GM18867 (cell line): ENCODE data around the gene YWHAE.
"Not testable (repeated sequence)": the region's sequence is repeated elsewhere in the genome, so short reads cannot be mapped to it uniquely, and the experiment has no call there.

Source experiments
- ATAC-seq: cut with Tn5 transposase; IDR thresholded peaks from one replicate; pipeline ENCODE4 v1.9.1; 2021; ENCODE audit warnings: mild to moderate bottlenecking, moderate library complexity; ENCODE audit not compliant: unreplicated experiment

Gene YWHAE

DNA sequence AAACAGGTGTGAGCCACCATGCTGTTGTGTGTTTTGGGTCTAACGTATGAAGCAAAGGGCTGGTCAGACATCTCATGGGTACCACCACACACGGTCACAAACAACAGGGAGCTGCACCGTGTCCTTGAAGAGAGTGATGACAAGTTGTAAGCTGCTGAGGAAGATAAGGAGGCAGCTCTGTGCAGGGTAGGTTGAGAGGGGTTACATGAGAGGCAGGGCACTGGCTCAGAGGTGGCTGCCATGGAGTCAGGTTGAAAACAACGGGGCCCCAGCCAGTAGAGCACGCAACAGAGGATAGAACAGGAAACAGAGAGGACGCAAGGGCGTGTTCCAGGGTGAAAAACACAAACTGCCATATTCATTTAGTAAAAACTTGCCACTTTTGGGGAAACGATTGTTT lies 68.3 kb downstream of the YWHAE start:
- ATAC-seq: no peak

DNA sequence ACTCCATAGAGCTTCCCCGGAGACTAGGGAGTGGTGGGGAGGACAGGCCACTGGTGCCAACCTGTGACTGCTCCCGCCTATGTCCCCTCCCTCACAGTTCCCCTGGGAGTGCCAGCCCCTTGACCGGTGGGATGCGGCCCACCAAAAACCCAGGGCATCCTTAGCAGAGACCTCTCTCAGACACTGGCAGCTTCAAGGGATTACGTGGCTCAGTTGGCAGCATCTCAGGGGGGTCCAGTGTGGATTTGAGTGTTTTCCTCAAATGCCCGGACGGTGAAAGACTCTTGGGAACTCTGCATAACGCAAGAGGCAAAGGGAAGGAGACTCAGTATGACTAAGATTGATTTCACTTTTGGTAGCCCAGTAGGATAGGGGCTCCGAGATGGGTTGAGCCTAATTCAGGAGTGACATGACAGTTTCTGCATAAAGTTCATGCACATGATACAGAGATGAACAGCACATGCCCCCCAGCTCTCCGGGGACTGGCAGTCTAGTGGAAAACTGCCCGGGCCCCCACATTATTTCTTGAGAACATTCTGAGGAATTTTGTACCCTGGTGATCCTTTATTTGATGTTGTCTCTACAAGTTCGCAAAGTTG lies 70.2 kb downstream of the YWHAE start:
- ATAC-seq: no peak

DNA sequence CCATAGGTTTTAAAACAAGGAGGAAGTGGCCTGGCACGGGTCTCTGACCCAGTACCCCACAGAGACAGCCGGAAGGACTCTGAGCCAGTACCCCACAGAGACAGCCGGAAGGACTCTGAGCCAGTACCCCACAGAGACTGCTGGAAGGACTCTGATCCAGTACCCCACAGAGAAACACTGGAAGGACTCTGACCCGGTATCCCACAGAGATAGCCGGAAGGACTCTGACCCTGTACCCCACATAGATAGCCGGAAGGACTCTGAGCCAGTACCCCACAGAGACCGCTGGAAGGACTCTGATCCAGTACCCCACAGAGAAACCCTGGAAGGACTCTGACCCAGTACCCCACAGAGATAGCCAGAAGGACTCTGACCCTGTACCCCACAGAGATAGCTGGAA lies 71.6 kb downstream of the YWHAE start:
- ATAC-seq: no peak

DNA sequence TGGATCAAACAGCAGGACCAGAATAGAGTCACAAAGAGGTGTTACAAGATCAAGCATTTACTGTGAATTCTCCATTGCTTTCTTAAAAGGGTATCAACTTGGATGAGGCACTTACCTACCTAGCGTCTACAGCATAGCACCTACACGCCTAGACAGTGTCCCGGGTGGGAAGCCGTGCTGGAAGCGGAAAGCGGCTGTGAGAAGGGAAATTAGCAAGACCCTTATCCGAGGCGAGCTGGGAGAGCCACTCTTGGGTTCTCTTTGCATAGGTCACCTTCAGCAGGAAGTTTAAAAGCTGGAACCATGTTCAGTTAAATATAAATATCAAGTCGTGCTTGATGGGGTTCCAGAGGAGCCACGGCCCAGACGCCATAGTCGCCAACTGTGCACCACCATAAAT lies 74.3 kb downstream of the YWHAE start:
- no peak for ATAC-seq

DNA sequence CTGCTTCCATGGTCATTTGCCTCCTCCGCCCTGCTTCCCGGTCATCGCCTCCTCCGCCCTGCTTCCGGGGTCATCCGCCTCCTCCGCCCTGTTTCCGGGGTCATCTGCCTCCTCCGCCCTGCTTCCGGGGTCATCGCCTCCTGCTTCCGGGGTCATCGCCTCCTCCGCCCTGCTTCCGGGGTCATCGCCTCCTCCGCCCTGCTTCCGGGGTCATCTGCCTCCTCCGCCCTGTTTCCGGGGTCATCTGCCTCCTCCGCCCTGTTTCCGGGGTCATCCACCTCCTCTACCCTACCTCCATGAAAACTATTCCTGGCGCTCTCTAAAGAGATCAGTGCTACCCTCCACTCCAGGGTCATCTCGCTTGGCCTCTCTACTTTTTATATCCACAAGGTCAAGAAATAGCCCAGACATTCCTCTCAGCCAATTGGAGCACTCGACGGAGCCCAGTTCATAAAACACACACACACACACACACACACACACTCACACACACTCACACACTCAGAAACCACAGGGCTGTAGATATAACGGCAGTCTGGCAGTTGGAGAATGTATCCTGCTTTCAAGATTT lies 75.7 kb downstream of the YWHAE start:
- no peak for ATAC-seq

DNA sequence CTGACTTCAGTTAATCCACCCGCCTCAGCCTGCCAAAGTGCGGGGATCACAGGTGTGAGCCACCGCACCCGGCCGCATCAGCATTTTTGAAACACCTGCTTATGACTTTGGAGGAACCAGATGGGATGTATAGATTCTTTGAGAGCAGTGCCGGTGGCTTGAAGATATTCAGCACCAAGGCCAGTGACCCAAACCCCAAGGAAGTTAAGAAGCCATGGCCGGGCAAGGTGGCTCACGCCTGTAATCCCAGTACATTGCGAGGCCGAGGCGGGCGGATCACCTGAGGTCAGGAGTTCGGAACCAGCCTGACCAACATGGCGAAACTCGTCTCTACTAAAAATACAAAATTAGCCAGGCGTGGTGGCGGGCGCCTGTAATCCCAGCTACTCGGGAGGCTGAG lies 76.7 kb downstream of the YWHAE start:
- ATAC-seq: no peak

DNA sequence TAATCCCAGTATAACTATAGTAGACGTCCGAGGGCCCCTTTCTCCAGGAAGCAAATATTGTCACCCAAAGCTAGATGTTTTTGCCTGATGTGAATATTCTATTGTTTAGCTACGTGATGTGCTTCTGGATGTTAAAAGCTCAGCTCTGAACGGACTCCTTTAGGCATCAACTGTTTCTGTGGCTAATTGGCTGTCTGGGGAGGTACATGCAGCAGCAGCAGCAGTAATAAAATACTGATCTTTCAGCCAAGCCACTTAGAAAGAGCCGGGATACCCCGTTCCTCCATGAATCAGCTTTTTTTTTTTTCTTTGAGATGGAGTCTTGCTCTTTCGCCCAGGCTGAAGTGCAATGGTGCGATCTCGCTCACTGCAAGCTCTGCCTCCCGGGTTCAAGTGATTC lies 77.5 kb downstream of the YWHAE start:
- no peak for ATAC-seq

DNA sequence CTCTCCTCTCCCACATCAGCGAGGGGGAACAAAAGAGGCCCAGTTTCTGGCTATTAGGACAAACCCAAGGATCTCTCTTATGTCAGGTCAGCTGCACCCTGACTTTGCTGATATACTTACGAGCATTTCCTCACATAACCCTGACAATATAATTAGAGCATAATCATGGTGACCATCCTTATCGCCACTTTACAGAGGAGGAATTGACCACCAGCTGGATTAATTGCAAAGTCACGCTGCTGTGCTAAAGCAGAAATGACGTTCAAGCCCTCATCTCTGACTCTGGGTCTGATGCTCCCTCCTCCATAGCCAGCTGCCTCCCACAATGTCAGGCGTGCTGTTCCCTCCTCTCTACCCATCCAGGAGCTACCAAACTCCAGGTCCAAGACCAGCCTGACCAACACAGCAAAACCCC lies 78.0 kb downstream of the YWHAE start:
- ATAC-seq: no peak

DNA sequence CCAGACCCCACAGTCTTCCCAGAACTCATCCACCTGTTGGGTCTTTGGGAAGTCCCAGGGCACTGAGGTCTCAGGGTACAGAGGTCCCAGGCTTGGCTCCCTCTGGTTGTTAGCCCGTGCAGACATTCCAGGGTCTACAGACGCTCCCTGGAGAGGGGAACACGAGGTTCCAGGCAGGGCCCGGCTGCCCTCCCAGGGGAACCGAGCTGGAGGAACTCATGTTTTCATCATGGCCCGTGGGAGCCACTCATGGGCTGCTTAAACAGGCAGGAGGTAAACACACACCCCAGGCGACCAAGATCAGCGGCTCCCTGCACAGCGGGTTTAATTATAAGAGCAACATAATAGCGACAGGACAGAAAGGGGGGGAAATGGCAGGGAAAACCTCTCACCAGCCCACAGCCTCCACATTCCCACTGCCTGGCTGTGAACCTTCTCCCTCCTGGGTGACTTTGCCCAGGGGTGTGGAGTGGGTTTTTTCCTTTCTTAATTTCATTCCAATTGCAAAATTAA lies 84.1 kb downstream of the YWHAE start:
- no peak for ATAC-seq

DNA sequence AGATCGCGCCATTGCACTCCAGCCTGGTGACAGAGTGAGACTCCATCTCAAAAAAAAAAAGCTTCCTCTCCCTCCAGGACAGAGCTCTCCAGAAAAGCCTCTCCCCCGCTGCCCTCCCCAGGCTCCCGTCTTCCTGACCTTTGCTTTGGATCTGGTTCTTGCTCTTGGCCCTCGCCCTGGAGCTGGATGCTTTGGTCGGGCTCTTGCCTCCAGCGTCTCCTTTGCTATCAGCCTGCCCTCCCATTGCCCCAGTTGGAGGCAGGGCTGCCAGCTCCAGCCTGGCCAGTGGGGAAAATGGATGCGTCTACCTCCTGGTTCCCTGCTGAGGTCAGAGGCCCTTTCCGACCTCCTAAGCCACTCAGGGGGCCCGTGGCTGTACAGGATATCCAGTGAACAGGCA lies 84.6 kb downstream of the YWHAE start:
- ATAC-seq: no peak

DNA sequence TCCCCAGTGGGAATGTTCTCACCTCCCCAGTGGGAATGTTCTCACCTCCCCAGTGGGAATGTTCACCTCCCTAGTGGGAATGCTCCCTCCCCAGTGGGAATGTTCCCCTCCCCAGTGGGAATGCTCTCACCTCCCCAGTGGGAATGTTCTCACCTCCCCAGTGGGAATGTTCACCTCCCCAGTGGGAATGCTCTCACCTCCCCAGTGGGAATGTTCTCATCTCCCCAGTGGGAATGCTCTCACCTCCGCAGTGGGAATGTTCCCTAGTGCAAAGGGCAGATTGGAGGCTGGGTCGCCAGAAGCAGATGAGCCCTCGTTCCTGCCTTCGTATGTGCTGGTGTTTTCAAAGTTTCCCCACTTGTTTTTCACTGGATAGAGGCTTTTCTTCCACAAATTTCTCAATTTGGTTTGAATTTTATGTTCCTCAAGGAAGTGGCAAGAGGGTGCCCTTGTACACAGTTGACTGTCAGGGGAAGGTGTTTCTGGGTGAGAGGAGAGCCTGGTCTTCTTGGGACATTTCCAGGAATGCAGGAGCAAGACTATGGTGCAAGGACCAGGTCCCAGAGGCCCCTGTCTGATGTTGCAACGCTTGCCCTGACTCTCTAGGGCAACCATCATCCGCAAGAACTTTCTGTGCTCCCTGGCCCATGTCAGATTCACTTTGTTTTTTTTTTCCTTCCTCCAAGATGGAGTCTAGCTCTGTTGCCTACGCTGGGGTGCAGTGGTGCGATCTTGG lies 86.6 kb downstream of the YWHAE start:
- no peak for ATAC-seq

DNA sequence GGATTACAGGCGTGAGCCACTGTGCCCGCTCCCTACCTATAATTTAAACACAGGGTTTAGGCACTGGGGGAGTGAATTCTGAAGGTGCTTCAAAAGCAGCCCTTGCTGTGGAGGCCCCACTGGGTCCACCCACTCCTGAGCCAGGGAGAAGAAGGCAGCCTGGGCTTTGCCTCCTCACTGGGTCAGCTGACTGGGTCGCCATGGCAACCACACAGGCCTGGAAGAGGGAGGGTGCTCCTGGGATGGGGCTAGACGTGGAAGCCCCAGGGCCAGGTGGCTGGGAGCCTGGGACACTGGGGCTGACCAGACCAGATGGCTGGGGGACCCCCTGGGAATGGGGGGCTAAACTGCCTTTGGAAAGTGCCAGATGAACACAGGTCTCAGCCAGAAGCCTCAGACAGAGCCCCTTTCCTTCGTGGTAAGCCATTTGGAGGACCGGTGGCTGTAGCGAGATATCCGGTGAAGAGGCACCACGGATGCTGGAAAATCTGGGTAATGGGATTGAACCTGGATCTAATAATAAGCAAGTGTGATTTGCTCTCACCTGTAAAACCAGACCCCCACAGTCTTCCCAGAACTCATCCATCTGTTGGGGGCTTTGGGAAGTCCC lies 87.7 kb downstream of the YWHAE start:
- no peak for ATAC-seq

DNA sequence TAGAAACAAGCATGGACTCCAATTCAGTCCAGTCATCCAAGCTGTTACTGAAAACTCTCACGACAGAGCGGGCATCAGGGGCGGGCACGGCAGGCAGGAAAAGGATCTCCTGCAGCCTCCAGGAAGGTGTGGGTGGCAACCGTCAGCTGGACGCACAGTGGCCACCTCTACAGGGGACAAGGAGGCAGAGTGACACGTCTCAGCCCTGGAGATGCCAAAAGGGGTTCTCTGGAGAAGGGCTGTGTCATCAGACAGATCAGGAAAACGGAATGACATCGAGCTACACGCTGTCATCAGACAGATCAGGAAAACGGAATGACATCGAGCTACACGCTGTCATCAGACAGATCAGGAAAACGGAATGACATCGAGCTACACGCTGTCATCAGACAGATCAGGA lies 92.2 kb downstream of the YWHAE start:
- ATAC-seq: not testable (repeated sequence)

DNA sequence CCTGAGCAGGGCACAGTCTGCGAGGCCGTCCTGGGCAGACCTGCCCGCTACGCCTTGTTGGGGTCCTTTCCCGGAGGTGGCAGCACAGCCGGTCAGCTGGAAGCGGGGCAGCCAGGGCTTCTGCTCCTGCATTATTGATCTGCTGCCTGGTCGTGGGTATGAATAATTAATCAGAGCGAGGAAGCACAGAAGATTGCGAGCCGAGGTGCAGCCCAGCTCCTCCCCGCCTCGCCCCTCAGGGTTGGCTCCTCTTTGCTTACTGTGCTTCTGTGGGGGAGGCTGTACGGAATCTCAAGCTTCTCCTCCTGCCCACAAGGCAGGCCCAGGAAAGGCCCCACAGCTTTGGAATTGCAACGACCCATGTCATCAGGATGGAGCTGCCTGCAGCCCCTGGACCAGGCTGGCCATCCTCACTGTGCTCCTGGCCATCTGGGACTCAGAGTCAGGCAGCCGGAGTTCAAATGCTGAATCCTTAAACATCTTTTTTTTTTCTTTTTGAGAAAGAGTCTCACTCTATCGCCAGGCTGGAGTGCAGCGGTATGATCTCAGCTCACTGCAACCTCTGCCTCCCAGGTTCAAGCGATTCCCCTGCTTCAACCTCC lies 95.0 kb downstream of the YWHAE start:
- no peak for ATAC-seq

DNA sequence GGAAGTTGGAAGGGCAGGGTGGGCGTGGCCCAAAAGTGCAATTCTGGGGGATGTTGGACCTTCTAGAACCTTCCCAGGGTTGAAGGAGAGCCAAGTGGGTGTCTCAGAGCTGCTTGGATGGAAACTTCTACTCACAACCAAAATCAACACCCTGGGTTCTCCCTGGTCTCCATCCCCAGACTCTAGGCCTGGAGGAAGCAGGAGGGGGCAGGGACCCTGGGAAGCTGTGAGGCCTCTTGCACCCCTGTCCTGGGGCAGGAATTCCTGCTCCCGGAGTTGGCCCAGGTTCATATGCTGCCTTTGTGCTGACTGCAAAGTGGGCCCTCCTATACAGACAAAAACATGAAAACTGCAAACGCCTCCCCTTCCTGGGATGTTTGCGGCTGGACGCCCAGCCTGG lies 95.5 kb downstream of the YWHAE start:
- ATAC-seq: no peak

DNA sequence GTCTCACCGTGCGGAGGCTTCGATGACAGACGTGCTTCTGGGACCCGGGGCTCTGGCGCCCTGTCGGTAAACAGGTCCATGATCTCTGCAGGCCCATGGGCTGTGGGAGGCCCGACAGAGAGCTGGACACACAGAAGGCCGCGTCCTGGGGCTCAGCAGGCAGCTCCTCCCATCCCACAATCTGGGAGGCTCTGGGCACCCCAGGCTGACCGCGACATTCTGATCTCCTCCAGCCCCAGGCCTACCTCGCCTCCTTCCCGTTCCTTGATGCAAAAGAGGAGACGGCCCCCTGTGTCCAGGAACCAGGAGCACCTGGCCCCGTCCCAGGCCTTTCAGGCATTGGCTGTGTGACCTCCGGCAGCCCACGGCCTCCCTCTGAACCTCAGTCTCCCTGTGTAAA lies 97.3 kb downstream of the YWHAE start:
- no peak for ATAC-seq

DNA sequence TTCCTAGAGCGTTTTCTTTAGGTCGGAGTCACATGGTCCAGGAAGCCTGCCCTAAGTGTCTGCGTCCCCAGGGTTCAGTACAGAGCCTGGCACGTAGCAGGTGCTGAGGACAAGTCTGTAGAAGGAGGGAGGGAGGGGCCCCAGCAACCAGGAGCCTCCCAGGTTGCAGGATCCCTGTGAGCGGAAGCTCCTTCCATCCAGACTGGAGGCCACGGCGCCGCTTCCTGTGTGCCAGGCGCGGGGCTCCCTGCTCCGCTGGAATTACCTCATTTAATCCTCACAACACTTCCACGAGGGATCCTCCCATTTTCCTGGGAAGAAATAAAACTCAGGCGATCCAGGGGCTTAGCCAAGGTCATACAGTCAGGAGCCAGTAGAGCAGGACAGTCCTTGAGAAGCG lies 98.5 kb downstream of the YWHAE start:
- no peak for ATAC-seq

DNA sequence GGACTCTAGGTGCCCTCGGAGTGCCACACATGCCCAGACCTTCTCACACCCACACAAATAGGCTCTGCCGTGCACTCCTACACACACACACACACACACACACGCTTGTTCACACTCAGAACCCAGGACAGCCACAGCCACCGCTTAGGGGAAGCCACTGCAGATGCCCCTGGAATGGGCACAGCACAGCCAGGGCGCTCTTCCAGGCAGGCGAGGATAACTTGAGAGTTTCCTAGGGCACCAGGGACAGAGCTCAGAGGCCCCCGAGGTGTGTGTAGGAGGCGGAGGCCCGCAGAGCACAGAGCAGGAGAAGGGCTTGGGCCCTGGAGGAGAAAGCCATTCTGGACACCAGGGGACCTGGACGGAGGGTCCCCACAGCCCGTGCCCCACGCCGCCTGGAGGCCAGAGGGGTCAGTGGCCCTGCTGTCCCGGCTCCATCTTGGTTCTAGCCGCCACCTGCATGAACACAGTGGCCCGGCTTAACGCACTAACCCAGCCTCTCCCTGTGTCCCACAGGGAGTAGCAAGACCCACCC lies 99.6 kb downstream of the YWHAE start:
- ATAC-seq: no peak

DNA sequence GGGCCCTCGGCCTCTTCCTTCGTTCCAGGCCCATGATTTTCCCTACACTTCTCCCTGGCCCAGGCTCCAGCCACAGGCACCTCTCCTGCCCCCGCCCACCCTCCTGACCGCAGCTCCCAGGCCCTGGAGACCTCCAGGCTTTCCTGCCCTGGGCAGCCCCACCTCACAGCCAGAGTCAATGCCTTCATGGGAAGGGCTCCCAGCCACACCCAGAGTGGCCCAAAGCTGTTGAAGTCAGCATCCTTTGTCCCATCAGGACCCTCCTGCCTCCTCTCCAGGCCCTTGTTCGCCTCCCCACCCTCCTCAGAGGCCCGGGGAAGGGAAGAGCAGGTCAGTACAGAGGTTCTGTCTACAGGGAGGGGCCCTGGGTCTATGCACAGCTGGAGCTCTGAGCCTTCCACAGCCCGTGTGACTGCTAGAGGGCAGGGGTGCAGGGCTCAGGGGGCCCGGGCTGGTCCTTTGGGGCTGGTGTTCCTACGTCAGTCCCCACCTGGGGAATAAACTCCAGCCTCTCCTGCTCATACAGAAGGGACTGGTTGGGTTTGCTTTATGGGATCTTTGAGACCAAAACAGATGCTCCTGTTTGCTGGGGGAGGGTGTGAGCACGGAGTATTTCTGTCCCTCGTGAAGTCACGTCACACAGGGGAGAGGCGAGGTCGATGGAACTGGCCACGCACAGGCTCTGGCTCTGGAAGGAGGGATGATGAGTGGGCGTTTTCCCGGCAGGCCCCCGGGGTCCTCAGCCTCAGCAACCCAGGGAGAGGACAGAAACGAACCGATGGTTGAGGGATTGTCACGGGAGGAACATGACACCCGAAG lies 100.3 kb downstream of the YWHAE start:
- ATAC-seq: no peak

DNA sequence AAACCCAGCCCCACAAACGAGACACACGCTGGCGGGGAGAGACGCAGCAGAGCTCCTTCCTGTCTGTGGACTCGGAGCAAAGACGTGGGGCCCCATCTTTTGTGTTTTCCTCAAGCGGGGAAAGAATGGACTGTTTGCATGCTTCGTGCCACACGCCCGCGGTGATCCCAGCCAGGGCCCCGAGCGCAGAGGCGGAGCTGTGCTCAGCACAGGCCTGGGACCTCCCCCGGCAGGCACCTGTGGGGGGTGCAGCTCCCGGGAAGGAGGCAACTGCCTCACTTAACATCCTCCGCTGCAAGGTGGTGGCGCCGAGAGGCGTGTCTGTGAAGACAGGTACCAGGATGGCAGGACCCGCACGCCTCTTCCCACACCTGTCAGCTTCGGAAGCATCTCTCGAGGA lies 101.4 kb downstream of the YWHAE start:
- no peak for ATAC-seq
